HepG2 (cell line): ENCODE data around the gene MESD. TPM values are rescaled to one million over a fixed set of nuclear protein-coding genes. Genes with fewer than 3 reads are reported as not detected.

Source experiments
- ATAC-seq: fragments of 200-7000 bp; cut with Tn5 transposase; 3 replicates; pipeline ENCODE4 v1.9.1; 2020; ENCODE audit warnings: mild to moderate bottlenecking, moderate library complexity
- BruUV-seq: library from RNA; stranded (reverse); fragments of 400-500 nt; replicated peaks from 2 replicates; lab custom pipeline; 2021; lab: Mats Ljungman, UMichigan
- CTCF ChIA-PET: fragments of 300-600 bp; formaldehyde crosslinking; extraction: SDS; loops from one replicate; lab custom pipeline; 2021; ENCODE audit warnings: low total read pairs, inconsistent platforms, low intra/inter-chr PET ratio; lab: Yijun Ruan, JAX
- POLR2A ChIA-PET: fragments of 350-600 bp; sonication (Branson Sonifier 250); formaldehyde crosslinking; loops from one replicate; lab custom pipeline; 2020; ENCODE audit warnings: antibody characterized with exemption, inconsistent platforms; lab: Yijun Ruan, JAX
- DNase-seq: peaks from one replicate; pipeline ENCODE4 v3.0.0-alpha.2; 2015; ENCODE audit warnings: low spot score
- FAIRE-seq: peaks from 3 replicates; lab custom pipeline; 2011; peaks lifted over from hg19 to GRCh38; lab: Jason Lieb, UNC
- H2AFZ ChIP-seq: one replicate; pipeline ENCODE4 v1.6.1; 2011; ENCODE audit warnings: low read length, inconsistent platforms
- H3K27ac ChIP-seq: fragments of 300-600 bp; 3 replicates; pipeline ENCODE4 v1.8.0; 2011; ENCODE audit warnings: mixed run types, mild to moderate bottlenecking, mixed read lengths, low read length, inconsistent platforms; ENCODE audit not compliant: insufficient read depth; ENCODE audit errors: extremely low read length
- H3K27me3 ChIP-seq, 2 experiments: fragments of 200-600 bp in 1 of 2; 2 replicates in 1 of 2; 3 replicates in 1 of 2; pipeline versions ENCODE4 v1.6.0 to v1.8.0; 2011; ENCODE audit warnings: low read length in 2 of 2, mild to moderate bottlenecking in 2 of 2, moderate library complexity in 2 of 2, inconsistent platforms in 1 of 2; ENCODE audit not compliant: insufficient read depth in 2 of 2, control insufficient read depth in 1 of 2
- H3K36me3 ChIP-seq, 2 experiments: fragments of 200-600 bp in 1 of 2; replicated peaks in 1 of 2; 2 replicates in 1 of 2; 3 replicates in 1 of 2; pipeline versions ENCODE4 v1.5.1 to v1.8.0; 2011; ENCODE audit warnings: low read length in 2 of 2, inconsistent platforms in 1 of 2; ENCODE audit not compliant: insufficient read depth in 2 of 2, control insufficient read depth in 1 of 2
- H3K4me1 ChIP-seq: 2 replicates; pipeline ENCODE4 v1.5.1; 2012; ENCODE audit warnings: low read length, inconsistent platforms; ENCODE audit not compliant: insufficient read depth
- H3K4me2 ChIP-seq: 2 replicates; pipeline ENCODE4 v1.6.0; 2011; ENCODE audit warnings: low read depth, low read length, inconsistent platforms
- H3K4me3 ChIP-seq, 3 experiments: fragments of 200-600 bp in 1 of 3; sonication (generic), shearing (Covaris generic) in 1 of 3; replicated peaks in 1 of 3; 2 replicates each; pipeline ENCODE4 v1.5.1; 2011 to 2016; ENCODE audit warnings: low read length in 3 of 3, inconsistent platforms in 2 of 3, low read depth in 2 of 3, mild to moderate bottlenecking in 2 of 3, control low read depth in 1 of 3, mixed read lengths in 1 of 3; ENCODE audit not compliant: insufficient read depth in 1 of 3
- H3K79me2 ChIP-seq: one replicate; pipeline ENCODE4 v1.6.1; 2011; ENCODE audit warnings: low read length, inconsistent platforms; ENCODE audit not compliant: insufficient read depth
- H3K9ac ChIP-seq: 2 replicates; pipeline ENCODE4 v1.6.0; 2011; ENCODE audit warnings: mild to moderate bottlenecking, low read depth, low read length, inconsistent platforms; ENCODE audit not compliant: insufficient read depth
- H3K9me3 ChIP-seq: 2 replicates; pipeline ENCODE4 v1.5.1; 2012; ENCODE audit warnings: mild to moderate bottlenecking, low read length
- H4K20me1 ChIP-seq: 2 replicates; pipeline ENCODE4 v1.6.0; 2011; ENCODE audit warnings: inconsistent platforms, mild to moderate bottlenecking, low read length, moderate library complexity; ENCODE audit not compliant: insufficient read depth
- ARID2 ChIP-seq: sonication (generic); formaldehyde crosslinking; IDR thresholded peaks from 2 replicates; pipeline ENCODE4 v1.8.1; 2022; ENCODE audit warnings: mild to moderate bottlenecking, missing genetic modification reagents, borderline replicate concordance
- KMT2A ChIP-seq: sonication (generic); formaldehyde crosslinking; IDR thresholded peaks from 2 replicates; pipeline ENCODE4 v1.4.0; 2020; ENCODE audit warnings: missing genetic modification reagents
- NFYB ChIP-seq: sonication (generic); formaldehyde crosslinking; IDR thresholded peaks from 2 replicates; pipeline ENCODE4 v1.4.0; 2020; ENCODE audit warnings: missing genetic modification reagents
- NR2F6 ChIP-seq, 2 experiments: IDR thresholded peaks; 2 replicates each; pipeline ENCODE4 v1.6.1; 2016; ENCODE audit warnings: antibody characterized with exemption in 1 of 2, mild to moderate bottlenecking in 1 of 2
- POLR2AphosphoS2 ChIP-seq: IDR thresholded peaks from 2 replicates; pipeline ENCODE4 v1.6.1; 2011; ENCODE audit warnings: low read depth, low read length, improper control_type of control experiment
- RARG ChIP-seq: sonication (generic); formaldehyde crosslinking; IDR thresholded peaks from 2 replicates; pipeline ENCODE4 v1.4.0; 2020; ENCODE audit warnings: low read depth, mild to moderate bottlenecking, missing genetic modification reagents
- SCMH1 ChIP-seq: sonication (generic); formaldehyde crosslinking; IDR thresholded peaks from 2 replicates; pipeline ENCODE4 v1.9.0; 2021; ENCODE audit warnings: missing genetic modification reagents, mild to moderate bottlenecking, borderline replicate concordance
- THAP11 ChIP-seq: IDR thresholded peaks from 2 replicates; pipeline ENCODE4 v1.6.1; 2016; ENCODE audit warnings: missing biosample characterization, missing genetic modification reagents
- ZFP90 ChIP-seq: sonication (generic); formaldehyde crosslinking; IDR thresholded peaks from 2 replicates; pipeline ENCODE4 v1.8.0; 2022; ENCODE audit warnings: missing genetic modification reagents, mild to moderate bottlenecking, inconsistent platforms, borderline replicate concordance
- ZNF17 ChIP-seq: sonication (generic); formaldehyde crosslinking; IDR thresholded peaks from 2 replicates; pipeline ENCODE4 v1.5.0; 2020; ENCODE audit warnings: mild to moderate bottlenecking, missing genetic modification reagents
- ZNF430 ChIP-seq: sonication (generic); formaldehyde crosslinking; IDR thresholded peaks from 2 replicates; pipeline ENCODE4 v1.9.0; 2021; ENCODE audit warnings: mild to moderate bottlenecking, missing genetic modification reagents
- ZNF431 ChIP-seq: sonication (generic); formaldehyde crosslinking; IDR thresholded peaks from 2 replicates; pipeline ENCODE4 v1.9.0; 2022; ENCODE audit warnings: missing genetic modification reagents, low read depth, mild to moderate bottlenecking, borderline replicate concordance
- ZNF563 ChIP-seq: sonication (generic); formaldehyde crosslinking; IDR thresholded peaks from 2 replicates; pipeline ENCODE4 v1.8.0; 2022; ENCODE audit warnings: mild to moderate bottlenecking, moderate library complexity, missing genetic modification reagents
- ZNF564 ChIP-seq: sonication (generic); formaldehyde crosslinking; IDR thresholded peaks from 2 replicates; pipeline ENCODE4 v1.8.1; 2023; ENCODE audit warnings: mild to moderate bottlenecking, missing genetic modification reagents
- ZNF598 ChIP-seq: sonication (generic); formaldehyde crosslinking; IDR thresholded peaks from 2 replicates; pipeline ENCODE4 v1.5.1; 2020; ENCODE audit warnings: mild to moderate bottlenecking, missing genetic modification reagents, borderline replicate concordance
- ZNF619 ChIP-seq: sonication (generic); formaldehyde crosslinking; IDR thresholded peaks from 2 replicates; pipeline ENCODE4 v1.4.0; 2020; ENCODE audit warnings: mild to moderate bottlenecking, missing genetic modification reagents
- WGBS: methylation state at CpG from one replicate; pipeline ENCODE4 v1.1.6; 2017; ENCODE audit warnings: low lambda C conversion rate; 5-methylcytosine and 5-hydroxymethylcytosine counted together
- in situ Hi-C: cut with HindIII; loops from 2 replicates; pipeline ENCODE4 v1.10.0; 2017; ENCODE audit warnings: low pct_unique_long_range_greater_than_20kb; ENCODE audit not compliant: extremely low pct_ligation_motif_present
- intact Hi-C: fragments of 100-400 bp; cut with micrococcal nuclease; formaldehyde crosslinking; loops from one replicate; pipeline ENCODE4 v1.10.0; 2022; ENCODE audit not compliant: unreplicated experiment
- polyA plus RNA-seq, 8 experiments: library from polyadenylated mRNA; depleted of rRNA in 3 of 8; stranded (reverse) in 7 of 8; unstranded in 1 of 8; fragments of >200 nt; fragmentation: Illumina TruSeq in 4 of 8; extraction: Trizol in 4 of 8; gene quantifications; 2 replicates each; pipeline versions ENCODE4 v1.2.1 to v1.2.3, GENCODE V29; 2011 to 2016; ENCODE audit warnings: low read depth in 4 of 8, missing spikeins in 1 of 8, mixed read lengths in 1 of 8; ENCODE audit not compliant: insufficient read depth in 1 of 8
- total RNA-seq, 5 experiments: library from RNA; depleted of rRNA; stranded (reverse); fragments of >200 nt; fragmentation: Illumina TruSeq; extraction: Trizol; gene quantifications; 2 replicates each; pipeline ENCODE4 v1.2.3, GENCODE V29; 2016; ENCODE audit warnings: low read depth in 1 of 5
- TF ChIP-seq, protein P1 (sequence below): sonication (generic); formaldehyde crosslinking; IDR thresholded peaks from 2 replicates; pipeline ENCODE4 v1.5.1; 2020; ENCODE audit warnings: missing genetic modification reagents, mild to moderate bottlenecking, borderline replicate concordance
- TF ChIP-seq, protein P2 (sequence below): sonication (generic); formaldehyde crosslinking; IDR thresholded peaks from 2 replicates; pipeline ENCODE4 v1.8.0; 2022; ENCODE audit warnings: low read depth, missing genetic modification reagents
- TF ChIP-seq, protein P3 (sequence below): sonication (generic); formaldehyde crosslinking; IDR thresholded peaks from 2 replicates; pipeline ENCODE4 v1.5.1; 2020; ENCODE audit warnings: mild to moderate bottlenecking, missing genetic modification reagents

MESD gene
- total and polyA plus RNA-seq, 2 of the 13 experiments (the other 11 are each of a cell fraction or from before 2014, with no cell fraction given), result 18.0 to 46.2 TPM

DNA sequence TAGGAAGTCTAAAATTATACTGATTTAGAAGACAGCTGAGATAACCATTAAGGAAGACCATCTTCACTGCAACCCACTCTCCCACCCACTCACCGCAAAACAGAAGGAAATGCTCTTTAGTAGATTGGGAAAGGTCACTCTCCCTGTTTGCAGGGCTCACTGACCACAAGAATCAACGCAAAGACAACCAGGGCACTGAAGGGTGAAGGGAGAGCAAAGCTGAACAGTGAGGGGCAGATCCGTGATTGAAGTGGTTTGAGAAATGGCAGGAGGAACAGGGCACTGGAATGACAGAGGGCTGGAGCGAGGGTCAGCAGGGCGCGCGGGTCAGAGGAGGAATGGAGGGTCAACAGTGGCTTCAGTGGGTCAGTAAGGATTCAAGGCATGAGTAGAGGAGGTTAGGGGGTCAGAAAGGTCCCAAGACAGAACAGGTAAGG, 520 bp downstream of the MESD start:
- H3K79me2 ChIP-seq, result peaks cover 50% of the 10 kb centered on the region
- no peaks in the 10 kb centered on the region for H3K9me3 ChIP-seq
- peak overlapping the region; percentile 80 for H3K27ac ChIP-seq
- in situ Hi-C loops, result no loop called here
- peak; percentile 75 for ATAC-seq
- no TSS peak for BruUV-seq
- peak overlapping the region; percentile 93 for H3K4me2 ChIP-seq
- peaks cover 41% of the 10 kb centered on the region for H3K4me1 ChIP-seq
- peaks cover 2% of the 10 kb centered on the region; the same call in 1 of the 2 replicates for H4K20me1 ChIP-seq
- CTCF ChIA-PET, result no interaction called here
- 0 out of 5 replicates have a peak, but pooled peaks cover 0 to 4% of the 10 kb centered on the region in 2 experiments for H3K36me3 ChIP-seq
- under 1% methylated on average over 7 of the region's 7 CpGs for WGBS
- peak overlapping the region; percentile 87 for H3K9ac ChIP-seq
- H2AFZ ChIP-seq, result no peak overlapping the region
- intact Hi-C loops, result no loop called here
- no peak for DNase-seq
- H3K4me3 ChIP-seq, result peak overlapping the region; percentile 86 to 99 (median 95)
- POLR2A ChIA-PET, result interaction anchor here (0.8 to 2.0 kb wide), 4 partner anchors 9 to 35 kb away, joined by 3 to 6 read pairs (median 4); partner anchors contain the start of gene TLNRD1
- H3K27me3 ChIP-seq, result no peaks in the 10 kb centered on the region; a peak in 1 of 5 replicates
- no peak for FAIRE-seq
- TF ChIP-seq POLR2AphosphoS2 (no peak), RARG (CRISPR knock-in tag) (no peak), ZNF431 (CRISPR knock-in tag) (no peak), KMT2A (CRISPR knock-in tag) (no peak), NFYB (CRISPR knock-in tag) (no peak), ZNF563 (CRISPR knock-in tag) (0 out of 2 replicates have a peak, but pooled peaks have one; percentile 13), ZNF17 (no peak), ARID2 (CRISPR knock-in tag) (no peak), ZNF564 (no peak), NR2F6 (IDR thresholded peaks at IDR 0.05) (no peak; the same call in 1 of the 2 replicates), NR2F6 (CRISPR knock-in tag; IDR thresholded peaks at IDR 0.05) (no peak), ZNF430 (CRISPR knock-in tag) (0 out of 2 replicates have a peak, but pooled peaks have one; percentile 5), ZNF598 (CRISPR knock-in tag) (0 out of 2 replicates have a peak, but pooled peaks have one; percentile 63), ZFP90 (no peak), ZNF619 (CRISPR knock-in tag) (no peak), SCMH1 (no peak), THAP11 (no peak)
- TF ChIP-seq, protein P1, sequence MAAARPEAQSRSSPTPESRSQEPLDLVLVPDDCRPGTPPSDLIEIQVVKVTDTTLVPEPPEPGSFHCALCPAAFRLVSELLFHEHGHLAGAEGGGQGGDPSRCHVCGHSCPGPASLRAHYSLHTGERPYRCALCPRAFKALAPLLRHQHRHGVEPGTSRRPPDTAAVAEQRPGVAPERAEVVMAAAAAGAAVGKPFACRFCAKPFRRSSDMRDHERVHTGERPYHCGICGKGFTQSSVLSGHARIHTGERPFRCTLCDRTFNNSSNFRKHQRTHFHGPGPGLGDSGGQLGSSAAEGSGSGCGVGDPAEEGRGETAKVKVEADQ, result peak; percentile 82; the same call in 1 of the 2 replicates
- TF ChIP-seq, protein P2, sequence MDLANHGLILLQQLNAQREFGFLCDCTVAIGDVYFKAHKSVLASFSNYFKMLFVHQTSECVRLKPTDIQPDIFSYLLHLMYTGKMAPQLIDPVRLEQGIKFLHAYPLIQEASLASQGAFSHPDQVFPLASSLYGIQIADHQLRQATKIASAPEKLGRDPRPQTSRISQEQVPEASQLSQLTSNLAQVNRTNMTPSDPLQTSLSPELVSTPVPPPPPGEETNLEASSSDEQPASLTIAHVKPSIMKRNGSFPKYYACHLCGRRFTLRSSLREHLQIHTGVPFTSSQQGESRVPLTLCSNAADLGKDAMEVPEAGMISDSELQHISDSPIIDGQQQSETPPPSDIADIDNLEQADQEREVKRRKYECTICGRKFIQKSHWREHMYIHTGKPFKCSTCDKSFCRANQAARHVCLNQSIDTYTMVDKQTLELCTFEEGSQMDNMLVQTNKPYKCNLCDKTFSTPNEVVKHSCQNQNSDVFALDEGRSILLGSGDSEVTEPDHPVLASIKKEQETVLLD (CRISPR knock-in tag), result no peak
- TF ChIP-seq, protein P3, sequence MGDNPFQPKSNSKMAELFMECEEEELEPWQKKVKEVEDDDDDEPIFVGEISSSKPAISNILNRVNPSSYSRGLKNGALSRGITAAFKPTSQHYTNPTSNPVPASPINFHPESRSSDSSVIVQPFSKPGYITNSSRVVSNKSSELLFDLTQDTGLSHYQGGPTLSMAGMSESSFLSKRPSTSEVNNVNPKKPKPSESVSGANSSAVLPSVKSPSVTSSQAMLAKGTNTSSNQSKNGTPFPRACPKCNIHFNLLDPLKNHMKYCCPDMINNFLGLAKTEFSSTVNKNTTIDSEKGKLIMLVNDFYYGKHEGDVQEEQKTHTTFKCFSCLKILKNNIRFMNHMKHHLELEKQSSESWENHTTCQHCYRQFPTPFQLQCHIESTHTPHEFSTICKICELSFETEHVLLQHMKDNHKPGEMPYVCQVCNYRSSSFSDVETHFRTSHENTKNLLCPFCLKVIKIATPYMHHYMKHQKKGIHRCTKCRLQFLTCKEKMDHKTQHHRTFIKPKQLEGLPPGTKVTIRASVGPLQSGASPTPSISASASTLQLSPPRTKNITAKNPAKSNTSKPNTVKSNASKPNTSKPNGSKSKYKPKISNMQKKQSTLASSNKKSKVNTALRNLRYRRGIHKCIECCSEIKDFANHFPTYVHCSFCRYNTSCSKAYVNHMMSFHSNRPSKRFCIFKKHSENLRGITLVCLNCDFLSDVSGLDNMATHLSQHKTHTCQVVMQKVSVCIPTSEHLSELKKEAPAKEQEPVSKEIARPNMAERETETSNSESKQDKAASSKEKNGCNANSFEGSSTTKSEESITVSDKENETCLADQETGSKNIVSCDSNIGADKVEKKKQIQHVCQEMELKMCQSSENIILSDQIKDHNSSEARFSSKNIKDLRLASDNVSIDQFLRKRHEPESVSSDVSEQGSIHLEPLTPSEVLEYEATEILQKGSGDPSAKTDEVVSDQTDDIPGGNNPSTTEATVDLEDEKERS (CRISPR knock-in tag), result 0 out of 2 replicates have a peak, but pooled peaks have one; percentile 17
